Panc1 (cell line): ENCODE results near the gene RIPOR3. TPM values are rescaled to one million over a fixed set of nuclear protein-coding genes. Genes with fewer than 3 reads are reported as not detected.

ENCODE experiments used
- ATAC-seq: fragments of 200-7000 bp; cut with Tn5 transposase; 2 replicates; pipeline ENCODE4 v1.9.1; 2020; ENCODE audit warnings: mild to moderate bottlenecking, moderate library complexity
- BruUV-seq: library from RNA; stranded (reverse); fragments of 400-500 nt; replicated peaks from 2 replicates; lab custom pipeline; 2021; lab: Mats Ljungman, UMichigan
- CTCF ChIA-PET: fragments of 300-600 bp; sonication (Branson Sonifier 250); formaldehyde crosslinking; loops from one replicate; lab custom pipeline; 2022; ENCODE audit warnings: antibody characterized with exemption; lab: Charles Lee
- POLR2A ChIA-PET: fragments of 300-600 bp; sonication (Branson Sonifier 250); formaldehyde crosslinking; loops from one replicate; lab custom pipeline; 2022; ENCODE audit warnings: antibody characterized with exemption; lab: Charles Lee
- DNase-seq: peaks from one replicate; pipeline ENCODE4 v3.0.0-alpha.2; 2010; ENCODE audit warnings: low read depth, low spot score
- H3K27ac ChIP-seq: 2 replicates; pipeline ENCODE4 v1.5.1; 2011; ENCODE audit warnings: mild to moderate bottlenecking, low read length, inconsistent platforms
- H3K27me3 ChIP-seq: fragments of 200-500 bp; sonication (Bioruptor generic); 2 replicates; pipeline ENCODE4 v1.6.0; 2014; ENCODE audit warnings: low read length, inconsistent platforms; ENCODE audit not compliant: control insufficient read depth, insufficient read depth
- H3K36me3 ChIP-seq: fragments of 200-500 bp; sonication (Bioruptor generic); 2 replicates; pipeline ENCODE4 v1.5.1; 2014; ENCODE audit warnings: inconsistent platforms, mild to moderate bottlenecking, low read length, moderate library complexity; ENCODE audit not compliant: control insufficient read depth, insufficient read depth
- H3K4me1 ChIP-seq: 2 replicates; pipeline ENCODE4 v1.5.1; 2011; ENCODE audit warnings: inconsistent platforms, mild to moderate bottlenecking, low read length, moderate library complexity; ENCODE audit not compliant: control insufficient read depth, insufficient read depth
- H3K4me3 ChIP-seq, 2 experiments: 2 replicates each; pipeline ENCODE4 v1.5.1; 2011 to 2012; ENCODE audit warnings: low read depth in 2 of 2, low read length in 2 of 2, mild to moderate bottlenecking in 2 of 2, inconsistent platforms in 1 of 2, moderate library complexity in 1 of 2
- H3K9me3 ChIP-seq: fragments of 200-500 bp; sonication (Bioruptor generic); 2 replicates; pipeline ENCODE4 v1.5.1; 2014; ENCODE audit warnings: low read depth, mild to moderate bottlenecking, inconsistent platforms, low read length, moderate library complexity; ENCODE audit not compliant: control insufficient read depth, insufficient read depth
- POLR2AphosphoS5 ChIP-seq: IDR thresholded peaks from 2 replicates; pipeline ENCODE4 v1.6.1; 2012; ENCODE audit warnings: mild to moderate bottlenecking, low read depth, low read length, moderate library complexity
- SIN3A ChIP-seq: IDR thresholded peaks from 2 replicates; pipeline ENCODE4 v1.6.1; 2012; ENCODE audit warnings: low read depth, mild to moderate bottlenecking, low read length, moderate library complexity, borderline replicate concordance; ENCODE audit not compliant: insufficient read depth
- TCF7L2 ChIP-seq: IDR thresholded peaks from 2 replicates; pipeline ENCODE4 v1.6.1; 2011; ENCODE audit warnings: mild to moderate bottlenecking, low read depth, low read length, inconsistent platforms
- in situ Hi-C: cut with HindIII; loops from 2 replicates; pipeline ENCODE4 v1.10.0; 2016; ENCODE audit warnings: low sequenced_read_pairs, low pct_unique_long_range_greater_than_20kb
- intact Hi-C: fragments of 100-400 bp; cut with micrococcal nuclease; formaldehyde crosslinking; loops from one replicate; pipeline ENCODE4 v1.10.0; 2022; ENCODE audit not compliant: unreplicated experiment
- total RNA-seq: library from RNA; stranded (reverse); gene quantifications from one replicate; pipeline ENCODE4 v1.2.1, GENCODE V29; 2021; ENCODE audit not compliant: unreplicated experiment
- TF ChIP-seq, protein P1 (sequence below): fragments of 450-650 bp; IDR thresholded peaks from 2 replicates; pipeline ENCODE4 v1.5.1; 2017; ENCODE audit warnings: mild to moderate bottlenecking
- TF ChIP-seq, protein P2 (sequence below), 2 experiments: IDR thresholded peaks; 2 replicates each; pipeline ENCODE4 v1.6.1; 2011 to 2012; ENCODE audit warnings: low read depth in 2 of 2, control low read depth in 1 of 2, low read length in 1 of 2, mild to moderate bottlenecking in 1 of 2, moderate library complexity in 1 of 2; ENCODE audit not compliant: insufficient read depth in 1 of 2

The RIPOR3 gene
- total RNA-seq, 1 experiment from 2014 or later, result 92.5 TPM

DNA sequence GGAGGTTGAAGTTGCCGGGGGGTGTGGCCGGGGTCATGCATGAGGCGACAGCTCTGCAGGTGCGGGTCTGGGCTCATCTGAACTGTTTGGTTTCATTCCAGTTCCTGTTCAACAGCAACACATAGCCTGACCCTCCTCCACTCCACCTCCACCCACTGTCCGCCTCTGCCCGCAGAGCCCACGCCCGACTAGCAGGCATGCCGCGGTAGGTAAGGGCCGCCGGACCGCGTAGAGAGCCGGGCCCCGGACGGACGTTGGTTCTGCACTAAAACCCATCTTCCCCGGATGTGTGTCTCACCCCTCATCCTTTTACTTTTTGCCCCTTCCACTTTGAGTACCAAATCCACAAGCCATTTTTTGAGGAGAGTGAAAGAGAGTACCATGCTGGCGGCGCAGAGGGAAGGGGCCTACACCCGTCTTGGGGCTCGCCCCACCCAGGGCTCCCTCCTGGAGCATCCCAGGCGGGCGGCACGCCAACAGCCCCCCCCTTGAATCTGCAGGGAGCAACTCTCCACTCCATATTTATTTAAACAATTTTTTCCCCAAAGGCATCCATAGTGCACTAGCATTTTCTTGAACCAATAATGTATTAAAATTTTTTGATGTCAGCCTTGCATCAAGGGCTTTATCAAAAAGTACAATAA, 108.6 kb downstream of the RIPOR3 start:
- ATAC-seq (no peak), DNase-seq (no peak)
- no peaks in the 10 kb centered on the region for H3K9me3 ChIP-seq
- BruUV-seq, result no TSS peak
- intact Hi-C loops (loop anchor here (5.0 kb wide), 1 partner anchor 395 kb away; no protein-coding TSS in a partner anchor), in situ Hi-C loops (no loop called here)
- peaks cover 68% of the 10 kb centered on the region for H3K4me1 ChIP-seq
- H3K27ac ChIP-seq, result peak overlapping the region; percentile 67; the same call in 1 of the 2 replicates
- ChIA-PET CTCF (no interaction called here), POLR2A (no interaction called here)
- TF ChIP-seq TCF7L2, result no peak
- no peak for TF ChIP-seq SIN3A
- TF ChIP-seq, protein P1, sequence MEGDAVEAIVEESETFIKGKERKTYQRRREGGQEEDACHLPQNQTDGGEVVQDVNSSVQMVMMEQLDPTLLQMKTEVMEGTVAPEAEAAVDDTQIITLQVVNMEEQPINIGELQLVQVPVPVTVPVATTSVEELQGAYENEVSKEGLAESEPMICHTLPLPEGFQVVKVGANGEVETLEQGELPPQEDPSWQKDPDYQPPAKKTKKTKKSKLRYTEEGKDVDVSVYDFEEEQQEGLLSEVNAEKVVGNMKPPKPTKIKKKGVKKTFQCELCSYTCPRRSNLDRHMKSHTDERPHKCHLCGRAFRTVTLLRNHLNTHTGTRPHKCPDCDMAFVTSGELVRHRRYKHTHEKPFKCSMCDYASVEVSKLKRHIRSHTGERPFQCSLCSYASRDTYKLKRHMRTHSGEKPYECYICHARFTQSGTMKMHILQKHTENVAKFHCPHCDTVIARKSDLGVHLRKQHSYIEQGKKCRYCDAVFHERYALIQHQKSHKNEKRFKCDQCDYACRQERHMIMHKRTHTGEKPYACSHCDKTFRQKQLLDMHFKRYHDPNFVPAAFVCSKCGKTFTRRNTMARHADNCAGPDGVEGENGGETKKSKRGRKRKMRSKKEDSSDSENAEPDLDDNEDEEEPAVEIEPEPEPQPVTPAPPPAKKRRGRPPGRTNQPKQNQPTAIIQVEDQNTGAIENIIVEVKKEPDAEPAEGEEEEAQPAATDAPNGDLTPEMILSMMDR, result no peak
- no peak for TF ChIP-seq POLR2AphosphoS5
- TF ChIP-seq, protein P2, sequence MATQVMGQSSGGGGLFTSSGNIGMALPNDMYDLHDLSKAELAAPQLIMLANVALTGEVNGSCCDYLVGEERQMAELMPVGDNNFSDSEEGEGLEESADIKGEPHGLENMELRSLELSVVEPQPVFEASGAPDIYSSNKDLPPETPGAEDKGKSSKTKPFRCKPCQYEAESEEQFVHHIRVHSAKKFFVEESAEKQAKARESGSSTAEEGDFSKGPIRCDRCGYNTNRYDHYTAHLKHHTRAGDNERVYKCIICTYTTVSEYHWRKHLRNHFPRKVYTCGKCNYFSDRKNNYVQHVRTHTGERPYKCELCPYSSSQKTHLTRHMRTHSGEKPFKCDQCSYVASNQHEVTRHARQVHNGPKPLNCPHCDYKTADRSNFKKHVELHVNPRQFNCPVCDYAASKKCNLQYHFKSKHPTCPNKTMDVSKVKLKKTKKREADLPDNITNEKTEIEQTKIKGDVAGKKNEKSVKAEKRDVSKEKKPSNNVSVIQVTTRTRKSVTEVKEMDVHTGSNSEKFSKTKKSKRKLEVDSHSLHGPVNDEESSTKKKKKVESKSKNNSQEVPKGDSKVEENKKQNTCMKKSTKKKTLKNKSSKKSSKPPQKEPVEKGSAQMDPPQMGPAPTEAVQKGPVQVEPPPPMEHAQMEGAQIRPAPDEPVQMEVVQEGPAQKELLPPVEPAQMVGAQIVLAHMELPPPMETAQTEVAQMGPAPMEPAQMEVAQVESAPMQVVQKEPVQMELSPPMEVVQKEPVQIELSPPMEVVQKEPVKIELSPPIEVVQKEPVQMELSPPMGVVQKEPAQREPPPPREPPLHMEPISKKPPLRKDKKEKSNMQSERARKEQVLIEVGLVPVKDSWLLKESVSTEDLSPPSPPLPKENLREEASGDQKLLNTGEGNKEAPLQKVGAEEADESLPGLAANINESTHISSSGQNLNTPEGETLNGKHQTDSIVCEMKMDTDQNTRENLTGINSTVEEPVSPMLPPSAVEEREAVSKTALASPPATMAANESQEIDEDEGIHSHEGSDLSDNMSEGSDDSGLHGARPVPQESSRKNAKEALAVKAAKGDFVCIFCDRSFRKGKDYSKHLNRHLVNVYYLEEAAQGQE (IDR thresholded peaks at IDR 0.05; ENCODE audit: insufficient read depth in 1 of 2, low read depth in 2 of 2, low read length in 1 of 2), result no peak
- H3K4me3 ChIP-seq, result no peak overlapping the region
- H3K27me3 ChIP-seq, result no peaks in the 10 kb centered on the region
- H3K36me3 ChIP-seq, result peaks cover 24% of the 10 kb centered on the region

DNA sequence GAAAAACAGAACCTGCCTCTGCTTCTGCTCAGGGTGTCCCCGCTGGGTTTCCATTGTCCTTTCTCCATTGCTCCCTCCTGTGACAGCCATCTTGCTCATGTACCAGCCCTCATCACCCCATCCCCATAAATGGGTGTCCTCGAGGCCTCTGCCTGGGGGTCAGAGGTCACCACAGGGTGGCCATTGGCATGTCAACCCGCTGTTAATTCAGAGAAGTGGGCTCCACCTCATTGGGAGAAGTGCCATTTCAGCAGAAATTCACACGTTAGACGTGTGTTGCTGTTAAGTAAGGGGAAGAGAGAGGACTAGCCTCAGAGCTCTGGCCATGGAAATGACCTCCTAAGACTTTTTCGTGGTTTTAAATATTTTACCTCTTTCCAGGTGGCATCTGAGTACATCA, 109.2 kb downstream of the RIPOR3 start:
- TF ChIP-seq, protein P1, result no peak
- TF ChIP-seq SIN3A (no peak), POLR2AphosphoS5 (no peak; the same call in 1 of the 2 replicates), TCF7L2 (no peak)
- TF ChIP-seq, protein P2 (IDR thresholded peaks at IDR 0.05; ENCODE audit: insufficient read depth in 1 of 2, low read depth in 2 of 2, low read length in 1 of 2), result no peak
- in situ Hi-C loops, result no loop called here
- peak overlapping the region; percentile 67; the same call in 1 of the 2 replicates for H3K27ac ChIP-seq
- ChIA-PET POLR2A (no interaction called here), CTCF (no interaction called here)
- ATAC-seq (no peak), DNase-seq (no peak)
- no peaks in the 10 kb centered on the region for H3K27me3 ChIP-seq
- intact Hi-C loops, result loop anchor here (5.0 kb wide), 1 partner anchor 395 kb away; no protein-coding TSS in a partner anchor
- H3K4me3 ChIP-seq, result no peak overlapping the region
- no TSS peak for BruUV-seq
- H3K4me1 ChIP-seq, result peaks cover 68% of the 10 kb centered on the region
- H3K9me3 ChIP-seq, result no peaks in the 10 kb centered on the region
- H3K36me3 ChIP-seq, result peaks cover 24% of the 10 kb centered on the region
